Ammon's horn (tissue), 1 donor: Measurements from ENCODE around the gene TRIP12.
A peak's percentile ranks its signal among the peaks of the same experiment; 100 is the strongest.
"Not testable (repeated sequence)": the region's sequence is repeated elsewhere in the genome, so short reads cannot be mapped to it uniquely, and the experiment has no call there.

ENCODE experiments used
- DNase-seq: peaks from one replicate; pipeline ENCODE4 v3.0.0-alpha.2; 2016; ENCODE audit warnings: low spot score

TRIP12 gene

DNA sequence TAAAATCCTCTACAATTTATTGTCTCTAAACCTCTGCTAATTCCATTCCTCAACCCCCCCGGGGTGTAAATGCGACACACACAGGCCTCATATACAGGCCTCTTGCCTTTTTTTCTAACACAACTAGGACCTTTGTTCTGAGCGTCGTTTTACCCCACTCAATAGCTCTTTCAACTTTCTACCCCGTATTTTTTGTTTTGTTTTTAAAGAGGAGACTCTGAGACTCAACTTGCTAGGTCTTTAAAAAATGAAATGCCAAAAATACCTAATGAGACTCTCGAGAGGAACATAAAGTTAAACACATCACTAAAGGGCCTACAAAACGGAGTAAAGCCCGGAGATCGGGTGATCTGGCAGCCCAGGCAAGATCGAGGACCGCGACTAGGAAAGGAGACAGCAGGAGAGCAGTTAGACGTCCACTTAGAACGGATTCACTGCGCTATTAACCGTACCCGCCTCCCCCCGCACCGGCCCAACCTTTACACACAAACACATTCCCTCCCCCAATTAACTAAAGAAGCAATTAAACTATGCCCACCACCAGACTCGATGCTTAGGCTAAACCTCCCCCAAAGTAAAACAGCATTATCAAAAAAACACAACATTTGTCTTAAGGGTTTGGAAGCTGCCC, 1.7 kb downstream of the TRIP12 start:
- DNase-seq = peak; percentile 31

DNA sequence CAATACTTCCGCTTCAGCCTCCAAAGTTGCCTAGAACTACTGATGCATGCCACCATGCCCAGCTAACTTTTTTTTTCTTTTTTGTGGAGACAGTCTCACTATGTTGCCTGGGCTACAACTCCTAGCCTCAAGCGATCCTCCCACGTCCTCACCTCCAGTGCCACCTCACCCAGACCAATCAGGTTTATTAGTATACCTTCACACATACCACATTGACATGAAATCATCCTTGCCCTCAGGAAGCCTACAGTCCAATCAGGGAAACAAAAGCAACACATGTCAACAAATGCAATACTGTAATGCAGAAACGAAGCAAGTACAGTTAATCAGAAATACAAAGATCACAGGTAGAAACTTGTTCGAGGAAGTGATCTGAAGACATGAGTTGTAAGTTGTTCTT, 4.0 kb downstream of the TRIP12 start:
- no peak for DNase-seq

DNA sequence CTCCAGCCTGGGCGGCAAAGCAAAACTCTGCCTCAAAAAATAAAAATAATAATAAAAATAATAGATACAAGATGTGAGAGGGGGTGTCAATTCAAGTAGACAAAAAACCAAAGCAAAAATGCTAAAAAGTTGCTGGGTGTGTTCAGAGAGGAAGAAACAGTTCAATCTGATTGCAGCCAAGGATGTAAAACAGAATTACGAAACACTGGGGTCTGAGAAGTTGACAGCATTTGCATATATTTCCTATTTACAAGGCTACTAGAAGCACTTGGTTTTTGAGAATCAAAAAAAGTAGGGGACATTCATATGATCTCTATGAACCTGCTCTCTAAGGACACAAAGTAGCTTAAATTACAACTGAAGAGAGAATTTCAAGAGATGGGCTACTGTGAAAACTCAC, 7.6 kb downstream of the TRIP12 start:
- DNase-seq = no peak

DNA sequence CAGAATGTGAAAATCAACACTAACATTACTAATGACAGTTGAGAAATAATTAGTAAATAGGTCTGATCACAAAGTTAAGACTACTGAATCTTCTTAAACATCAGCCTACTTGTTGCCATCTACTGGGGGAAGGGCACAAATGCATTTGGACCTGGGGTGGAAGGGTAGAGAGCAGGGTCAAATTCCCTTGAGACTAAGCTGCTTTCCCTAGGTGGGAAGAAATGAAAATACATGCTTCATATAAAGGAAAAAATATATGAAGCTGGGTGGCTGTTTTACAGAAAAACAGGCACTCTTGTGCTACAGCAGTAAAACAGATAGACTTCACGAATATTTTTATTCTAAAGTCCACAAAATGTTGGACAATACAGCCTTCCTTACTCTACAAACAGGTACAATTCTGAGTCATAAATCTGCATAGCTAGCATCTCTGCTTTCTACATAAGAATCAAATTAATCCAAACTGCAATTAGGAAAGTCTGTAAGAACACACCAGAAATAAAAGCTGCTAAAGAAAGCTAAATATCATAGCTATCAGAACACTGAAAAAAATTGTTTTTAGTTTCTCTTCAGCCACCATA, 10.9 kb downstream of the TRIP12 start:
- DNase-seq = peak; percentile 40

DNA sequence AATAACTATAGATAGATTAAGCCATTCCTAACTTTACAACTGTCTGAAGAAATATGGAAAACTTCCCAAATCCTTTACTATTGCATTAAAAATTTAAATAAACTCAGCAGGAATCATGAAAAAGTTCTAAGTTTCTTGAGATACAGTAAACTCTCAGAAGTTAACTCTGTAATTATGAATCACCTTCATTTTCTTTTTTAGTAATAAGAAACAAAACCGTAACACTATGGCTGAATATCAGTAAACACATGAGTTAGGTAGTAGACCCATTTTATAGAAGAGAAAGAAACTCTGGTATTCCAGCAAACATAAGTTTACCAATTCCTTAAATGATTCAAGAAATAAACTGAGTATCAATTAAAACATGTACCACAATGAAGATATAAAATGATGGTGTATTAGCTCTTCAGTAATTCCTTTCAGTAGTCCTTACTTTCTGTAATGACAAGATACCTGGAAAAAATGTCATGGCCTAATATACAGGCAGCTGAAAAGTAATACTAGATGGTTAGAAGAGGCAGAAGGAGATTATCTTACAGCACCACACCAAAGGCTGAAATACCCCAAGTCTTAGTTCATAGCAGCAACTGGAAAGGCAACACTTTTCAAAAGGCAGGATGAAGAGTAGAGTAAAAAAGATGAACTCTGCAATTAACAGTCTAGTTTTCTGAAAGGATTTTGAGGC, 11.5 kb downstream of the TRIP12 start:
- no peak for DNase-seq

DNA sequence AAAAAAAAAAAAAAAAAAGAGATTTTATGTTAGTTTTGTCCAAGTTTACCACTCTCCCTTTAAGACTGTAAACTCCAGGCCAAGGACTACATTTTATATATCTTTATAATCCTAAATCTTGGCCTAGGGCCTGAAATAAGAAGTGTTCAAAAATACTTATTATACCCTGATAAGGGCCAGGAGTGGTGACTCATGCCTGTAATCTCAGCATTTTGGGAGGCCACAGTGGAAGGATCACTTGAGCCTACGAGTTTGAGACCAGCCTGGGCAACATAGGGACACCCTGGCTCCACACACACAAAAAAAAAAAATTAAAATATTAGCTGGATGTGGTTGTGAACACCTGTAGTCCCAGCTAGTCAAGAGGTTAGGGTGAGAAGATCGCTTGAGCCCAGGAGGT, 12.7 kb downstream of the TRIP12 start:
- no peak for DNase-seq

DNA sequence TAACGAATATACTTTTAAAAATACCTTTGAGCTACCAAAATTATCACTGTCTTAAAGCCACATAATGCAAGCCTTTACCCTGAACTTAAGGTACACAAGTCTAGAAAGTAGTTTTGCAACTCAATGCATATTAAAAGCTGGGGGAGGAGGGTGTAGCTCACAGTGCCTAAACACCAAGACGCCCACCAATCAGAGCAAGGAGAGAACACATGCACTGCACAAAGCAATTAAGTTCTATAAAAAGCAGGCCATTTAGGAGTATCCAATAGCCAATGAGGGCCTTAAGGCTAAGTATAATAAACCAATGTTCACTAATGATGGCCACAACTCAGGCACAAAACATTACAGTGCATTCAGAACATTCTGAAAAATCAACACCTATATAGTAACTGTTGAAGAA, 16.2 kb downstream of the TRIP12 start:
- no peak for DNase-seq

DNA sequence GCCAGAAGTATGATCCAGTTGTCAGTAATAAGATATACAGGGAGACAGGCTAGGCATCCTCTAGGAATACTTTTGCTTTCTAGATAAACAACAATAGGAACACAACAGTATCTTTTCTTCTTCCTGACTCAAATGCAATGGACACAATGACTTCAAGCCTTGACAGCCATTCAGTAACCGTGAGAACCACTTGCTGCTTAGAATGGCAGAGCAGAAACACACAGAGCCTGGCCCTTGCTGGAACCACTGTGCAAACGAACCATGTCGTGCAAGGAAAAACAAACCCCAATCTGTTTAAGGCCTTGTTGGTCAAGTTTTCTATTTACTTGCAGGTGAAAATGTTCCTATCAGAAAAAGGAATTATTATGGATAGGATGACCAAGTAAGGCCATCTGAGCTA, 18.8 kb downstream of the TRIP12 start:
- DNase-seq = no peak

DNA sequence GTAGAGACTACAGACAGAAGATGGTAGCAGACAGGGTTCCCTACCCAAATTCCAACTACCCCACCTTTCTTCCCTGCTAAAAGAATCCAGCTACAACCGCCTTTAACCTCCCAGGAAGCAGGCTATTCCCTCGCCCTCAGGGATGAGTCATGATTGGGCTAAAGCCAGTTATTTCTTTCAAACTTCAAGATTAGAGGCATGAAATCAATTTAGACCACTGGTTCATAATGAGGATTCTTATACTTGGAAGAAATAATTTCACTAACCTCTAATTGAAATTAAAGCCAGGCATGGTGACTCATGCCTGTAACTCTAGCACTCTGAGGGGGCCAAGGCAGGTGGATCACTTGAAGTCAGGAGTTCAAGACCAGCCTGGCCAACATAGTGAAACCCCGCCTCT, 20.0 kb downstream of the TRIP12 start:
- no peak for DNase-seq

DNA sequence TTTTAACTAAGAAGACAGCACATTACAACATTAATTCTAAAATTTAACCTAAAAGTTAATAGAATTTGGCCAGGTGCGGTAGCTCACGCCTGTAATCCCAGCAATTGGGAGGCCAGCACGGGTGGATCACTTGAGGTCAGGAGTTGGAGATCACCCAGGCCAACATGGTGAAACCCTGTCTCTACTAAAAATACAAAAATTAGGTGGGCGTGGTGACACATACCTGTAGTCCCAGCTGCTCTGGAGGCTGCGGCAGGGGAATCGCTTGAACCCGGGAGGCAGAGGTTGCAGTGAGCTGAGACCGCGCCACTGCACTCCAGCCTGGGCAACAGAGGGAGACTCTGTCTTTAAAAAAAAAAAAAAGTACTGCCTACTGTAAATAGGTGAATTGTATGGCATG, 21.3 kb downstream of the TRIP12 start:
- DNase-seq = not testable (repeated sequence)

DNA sequence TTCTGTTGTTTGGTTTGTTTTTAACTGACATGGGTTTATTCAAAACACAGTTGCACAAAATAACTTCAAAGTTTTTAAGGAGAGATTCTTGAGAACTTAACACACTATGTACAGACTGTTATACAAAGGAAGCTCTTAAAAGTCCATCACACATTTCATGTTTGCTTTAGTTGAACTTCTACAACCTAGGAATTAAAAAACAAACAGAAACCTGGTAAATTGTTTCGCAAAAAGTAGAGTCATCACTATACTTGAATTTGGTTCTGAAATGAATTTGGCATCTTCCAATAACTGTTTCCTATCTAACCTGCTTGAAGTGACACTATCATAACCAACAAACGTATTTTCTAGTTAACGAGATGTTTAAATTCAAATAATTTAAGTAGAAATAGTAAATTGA, 21.8 kb downstream of the TRIP12 start:
- DNase-seq = no peak

DNA sequence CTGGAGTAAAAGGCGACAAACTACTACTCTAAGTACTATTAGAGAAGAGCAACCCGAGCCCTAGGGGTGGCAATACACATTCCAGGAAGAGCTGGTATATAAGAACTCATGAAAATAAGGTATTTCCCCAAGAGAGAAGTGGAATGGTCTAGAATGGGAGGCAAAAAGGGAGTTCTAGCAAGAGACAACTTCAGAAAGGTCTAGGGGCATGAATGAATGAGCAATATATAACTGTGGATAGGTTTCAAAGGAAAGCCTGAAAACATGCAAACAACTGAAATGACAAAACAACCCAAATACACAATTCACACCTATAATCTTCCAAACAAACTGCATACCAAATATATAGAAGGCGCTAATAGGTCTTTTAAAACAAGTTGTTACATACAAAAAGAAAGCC, 22.2 kb downstream of the TRIP12 start:
- DNase-seq = no peak

DNA sequence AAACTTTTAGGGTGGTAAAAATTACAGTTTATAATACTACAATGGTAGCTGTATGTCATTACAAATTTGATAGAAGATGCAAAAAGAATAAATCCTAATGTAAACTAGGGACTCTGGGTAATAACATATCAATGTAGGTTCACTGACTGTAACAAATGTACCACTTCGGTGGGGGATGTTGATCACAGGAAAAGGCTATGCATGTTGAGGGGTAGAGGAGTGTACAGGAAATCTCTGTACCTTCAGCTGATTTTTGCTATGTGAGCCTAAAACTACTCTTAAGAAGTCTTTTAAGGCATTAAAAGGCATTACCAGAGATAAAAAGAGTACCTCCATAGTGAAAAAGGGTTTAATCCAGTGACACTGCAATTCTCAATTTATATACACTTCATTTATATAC, 25.0 kb downstream of the TRIP12 start:
- no peak for DNase-seq

DNA sequence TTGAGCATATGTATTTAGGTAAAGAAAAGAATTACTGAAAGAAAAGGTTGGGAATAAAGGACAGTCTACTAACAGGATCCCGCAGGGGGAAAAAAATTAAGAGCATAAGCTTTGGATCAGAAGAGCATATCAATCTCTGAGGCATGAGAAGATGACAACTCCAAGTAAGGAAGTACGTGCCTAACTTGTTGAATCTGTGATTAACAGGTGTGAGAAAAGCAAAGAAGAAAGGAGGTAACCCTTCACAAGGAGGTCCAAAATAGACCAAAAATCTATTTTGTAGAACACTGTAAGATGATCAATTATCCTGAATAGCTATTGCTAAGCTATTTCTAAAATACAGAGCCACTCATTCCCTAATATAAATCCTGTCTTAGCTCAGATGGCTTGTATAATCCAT, 32.8 kb downstream of the TRIP12 start:
- no peak for DNase-seq

DNA sequence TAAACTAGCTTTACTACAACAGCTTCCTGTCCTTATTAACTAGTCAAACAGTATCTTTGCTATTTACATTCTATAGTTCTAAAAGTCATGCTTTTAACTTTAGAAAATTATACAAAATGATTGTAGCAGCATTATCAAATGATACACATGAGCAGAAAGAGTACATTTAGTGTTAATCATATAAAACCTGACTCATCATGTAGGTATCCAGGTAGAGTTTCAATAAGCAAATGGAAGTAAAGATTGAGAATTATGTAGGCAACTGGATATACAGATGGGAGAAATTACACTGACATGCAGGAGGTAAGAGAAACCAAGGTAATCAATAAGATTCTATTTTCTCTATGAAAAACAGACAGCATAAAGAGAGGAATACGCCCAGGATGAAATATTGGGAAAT, 33.8 kb downstream of the TRIP12 start:
- DNase-seq = no peak

DNA sequence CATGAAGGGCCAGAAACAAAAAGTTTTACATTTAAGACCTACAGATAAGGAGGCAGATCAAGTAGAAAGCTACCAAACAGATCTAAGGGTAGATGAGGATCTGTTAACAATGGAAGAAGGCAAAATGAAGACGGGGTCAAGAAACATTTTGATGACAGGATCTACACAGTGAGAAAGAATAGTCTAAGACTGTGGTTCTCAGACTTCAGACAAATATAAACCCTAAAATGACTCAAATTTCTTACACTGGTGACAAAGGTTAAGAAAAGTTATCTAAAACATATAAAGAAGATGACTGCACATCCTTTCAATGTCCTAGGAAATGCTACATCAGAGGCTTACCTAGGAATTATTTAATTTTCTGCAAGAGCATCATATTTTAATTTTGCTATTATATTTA, 34.4 kb downstream of the TRIP12 start:
- no peak for DNase-seq

DNA sequence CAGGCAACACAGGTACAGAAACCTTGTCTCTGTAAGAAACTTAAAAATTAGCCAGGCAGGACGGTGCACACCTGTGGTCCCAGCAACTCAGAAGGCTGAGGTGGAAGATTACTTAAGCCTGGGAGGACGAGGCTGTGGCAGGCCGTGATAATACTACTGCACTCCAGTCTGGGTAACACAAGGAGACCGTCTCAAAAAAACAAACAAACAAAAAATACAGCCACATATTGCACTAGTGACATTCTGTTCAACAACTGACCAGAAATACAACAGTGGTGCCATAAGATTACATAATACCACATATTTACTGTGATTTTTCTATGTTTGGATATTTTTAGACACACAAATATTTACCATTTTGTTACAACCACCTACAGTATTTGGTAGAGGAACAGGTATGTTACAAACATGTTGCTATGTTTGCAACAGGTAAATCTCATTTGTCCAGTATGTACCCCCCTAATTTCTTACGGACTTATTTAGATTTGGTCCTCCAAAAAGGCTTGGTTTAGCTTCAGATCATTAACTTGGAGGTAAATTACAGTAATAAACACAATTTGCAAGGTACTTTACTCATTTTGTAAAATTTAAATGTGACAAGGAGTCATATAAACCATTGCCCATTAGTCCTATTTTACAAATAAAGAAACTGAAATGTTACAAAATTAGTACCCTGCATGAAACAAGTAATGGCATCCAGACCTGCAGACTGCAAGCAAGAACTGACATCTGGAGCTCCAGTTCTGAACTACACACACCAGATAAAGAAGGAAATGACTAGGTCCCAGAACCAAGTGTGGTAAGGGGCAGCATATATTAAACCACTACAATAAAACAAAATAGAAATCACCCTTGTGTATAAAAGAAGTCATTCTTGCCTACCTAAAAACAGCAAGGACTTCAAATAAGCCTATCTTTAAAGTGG, 36.8 kb downstream of the TRIP12 start:
- DNase-seq = peak; percentile 6

DNA sequence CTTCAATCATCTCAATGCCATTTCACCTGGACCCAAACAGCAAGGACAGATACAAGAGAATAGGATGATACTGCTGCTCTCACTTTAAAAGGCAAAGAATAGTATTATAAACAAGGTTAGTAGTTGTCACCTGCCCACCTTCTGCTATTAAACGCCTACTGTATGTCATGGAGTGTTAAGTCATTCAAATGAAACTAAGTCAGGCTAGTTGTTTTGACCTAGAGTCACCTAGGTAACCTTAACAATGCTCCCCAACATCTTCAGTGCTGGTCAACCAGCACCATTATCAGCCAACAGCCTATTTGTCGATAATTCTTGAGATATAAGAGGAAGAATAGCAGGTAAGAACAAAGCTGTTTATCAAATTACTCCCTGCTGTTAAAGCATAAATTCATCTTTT, 39.2 kb downstream of the TRIP12 start:
- no peak for DNase-seq

DNA sequence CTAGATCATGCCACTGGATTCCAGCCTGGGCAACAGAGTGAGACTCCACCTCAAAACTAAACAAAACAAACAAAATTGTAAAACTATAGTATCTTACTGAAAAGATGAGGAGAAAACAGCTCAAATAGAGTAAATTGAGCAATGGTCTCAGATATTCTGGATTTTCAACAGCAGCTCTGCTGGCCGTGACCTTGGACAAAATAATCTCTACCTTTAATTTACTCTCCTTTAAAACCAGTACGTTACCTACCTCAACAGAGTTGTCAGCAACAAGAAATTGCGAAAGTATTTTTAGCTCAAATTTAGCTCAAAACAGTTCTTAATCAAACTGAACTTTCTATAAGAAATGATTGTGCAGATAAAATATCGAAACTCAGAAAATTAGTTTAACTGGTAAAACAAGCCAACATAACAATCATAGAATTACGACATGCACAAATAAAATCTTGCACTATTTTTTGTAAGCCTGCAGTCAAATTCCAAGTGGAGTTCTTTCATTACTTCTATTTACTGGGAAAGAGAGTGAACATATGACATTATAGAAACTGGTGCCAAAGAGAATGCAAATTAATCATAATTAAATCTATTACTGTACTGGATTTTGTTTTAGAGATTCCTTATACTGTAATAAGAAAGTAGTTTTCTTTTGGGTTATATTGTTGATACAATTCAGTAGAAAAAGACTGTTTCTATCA, 40.8 kb downstream of the TRIP12 start:
- DNase-seq = no peak

DNA sequence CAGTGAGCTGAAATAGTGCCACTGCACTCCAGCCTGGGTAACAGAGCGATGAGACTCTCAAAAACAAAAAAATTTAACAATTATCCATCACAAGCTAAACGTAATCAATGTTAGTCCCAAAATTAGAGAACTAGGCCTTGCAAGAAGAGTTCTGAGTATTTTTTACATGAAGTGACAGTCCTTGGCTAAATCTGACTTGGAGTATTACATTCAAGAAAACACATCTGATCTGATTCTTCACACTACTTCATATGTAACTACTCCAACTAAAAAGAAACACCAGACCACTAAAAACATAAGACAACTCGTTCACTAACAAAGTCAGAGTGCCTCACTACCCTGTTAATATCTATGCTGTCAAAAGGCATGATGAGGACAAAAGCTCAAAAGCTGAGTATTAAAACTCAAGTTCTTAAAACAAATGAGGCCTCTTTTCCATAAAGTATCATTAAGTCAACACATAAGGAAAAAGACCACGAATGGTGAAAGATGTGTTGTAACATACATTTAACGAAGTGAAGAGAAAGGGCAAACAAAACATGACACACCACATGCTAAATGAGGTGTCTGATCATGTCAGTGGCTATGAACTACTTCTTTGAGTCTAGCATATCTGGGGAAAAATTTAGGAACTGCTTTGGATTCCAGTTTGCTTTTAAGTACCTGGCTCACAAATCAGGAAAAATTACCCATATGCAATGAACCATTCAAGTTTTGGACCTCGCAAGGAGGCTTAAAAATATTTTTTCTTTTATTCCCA, 42.4 kb downstream of the TRIP12 start:
- DNase-seq = no peak

DNA sequence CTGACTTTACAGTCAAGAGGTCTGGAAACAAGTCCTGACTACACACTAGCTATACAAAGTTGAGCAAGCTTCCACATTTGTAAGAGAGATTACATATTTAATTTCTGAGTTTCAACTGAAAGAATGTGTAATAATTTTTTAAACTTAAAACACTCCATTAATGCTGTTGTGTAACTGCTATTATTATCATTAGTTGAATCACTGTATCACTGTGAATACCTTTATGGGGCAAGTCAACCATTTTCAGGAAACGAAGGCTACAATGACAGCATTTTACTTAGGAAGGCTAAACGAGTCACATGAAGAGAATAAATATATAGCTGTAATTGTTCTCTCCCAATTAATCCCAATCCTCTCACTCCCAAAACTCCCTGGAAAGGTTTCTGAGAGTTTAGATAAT, 46.3 kb downstream of the TRIP12 start:
- no peak for DNase-seq
